HS-5 (cell line): ENCODE data around the gene SLCO2B1.

Experiments used
- DNase-seq: peaks from one replicate; pipeline ENCODE4 v3.0.0-alpha.2; 2012; ENCODE audit warnings: low read depth

SLCO2B1 gene

DNA sequence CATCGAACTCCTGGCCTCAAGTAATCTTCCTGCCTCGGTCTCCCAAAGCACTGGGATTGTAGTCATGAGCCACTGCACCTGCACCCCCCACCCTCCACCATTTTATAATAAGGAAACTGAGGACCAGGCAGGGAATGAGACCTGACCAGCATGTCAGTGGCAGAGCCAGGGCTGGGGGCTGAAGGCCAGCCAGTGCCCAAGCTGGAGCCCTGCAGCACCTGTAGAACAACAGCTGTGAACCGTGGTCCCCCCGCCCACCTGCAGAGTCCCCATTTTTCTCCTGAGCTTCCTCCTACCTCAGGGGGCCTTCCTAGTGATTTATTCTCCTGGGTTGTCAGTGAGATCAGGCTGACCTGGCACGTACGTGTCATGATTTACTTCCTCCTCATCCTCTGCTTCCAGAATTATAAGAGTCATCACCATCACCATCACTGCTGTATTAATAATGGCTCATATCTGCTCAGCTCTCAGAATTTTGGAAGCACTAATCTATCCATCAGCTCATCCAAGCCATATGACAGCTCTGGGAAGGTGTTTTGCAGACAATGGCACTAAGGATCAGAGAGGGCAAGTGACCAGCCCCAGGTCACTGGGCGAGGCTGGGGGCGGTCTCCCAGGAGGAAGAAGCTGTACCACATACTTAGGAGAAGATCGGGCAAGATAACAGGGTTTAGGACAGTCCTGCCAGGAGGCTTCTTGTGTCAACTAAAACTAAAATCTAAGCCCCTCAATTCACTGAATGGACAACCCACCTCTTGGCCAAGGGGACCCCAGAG, 5.5 kb upstream of the SLCO2B1 start:
- no peak for DNase-seq

DNA sequence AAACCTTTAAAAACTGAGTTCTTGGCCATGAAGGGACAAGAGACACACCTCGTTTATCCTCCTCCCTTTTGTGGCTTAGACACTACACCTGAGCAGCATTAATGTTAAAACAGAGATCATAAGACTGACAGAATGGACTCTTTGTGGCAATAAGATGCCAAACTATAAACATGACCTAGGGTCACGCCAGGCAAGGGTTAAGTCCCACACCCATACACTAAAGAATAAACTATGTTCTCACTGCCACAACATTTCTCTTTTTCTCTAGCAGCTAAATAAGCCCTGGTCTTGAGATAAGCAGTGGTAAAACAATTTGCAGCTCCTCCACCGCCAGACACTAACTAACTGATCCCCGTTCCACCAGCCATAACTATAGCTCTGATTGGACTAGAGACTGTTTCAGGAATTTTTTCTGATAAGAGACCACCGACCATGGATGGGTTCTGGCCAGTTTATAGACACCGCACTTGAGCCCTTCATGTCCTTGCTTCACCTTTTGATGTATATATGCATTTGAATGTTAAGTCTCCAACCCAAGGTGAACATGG, 4.9 kb upstream of the SLCO2B1 start:
- DNase-seq = no peak

DNA sequence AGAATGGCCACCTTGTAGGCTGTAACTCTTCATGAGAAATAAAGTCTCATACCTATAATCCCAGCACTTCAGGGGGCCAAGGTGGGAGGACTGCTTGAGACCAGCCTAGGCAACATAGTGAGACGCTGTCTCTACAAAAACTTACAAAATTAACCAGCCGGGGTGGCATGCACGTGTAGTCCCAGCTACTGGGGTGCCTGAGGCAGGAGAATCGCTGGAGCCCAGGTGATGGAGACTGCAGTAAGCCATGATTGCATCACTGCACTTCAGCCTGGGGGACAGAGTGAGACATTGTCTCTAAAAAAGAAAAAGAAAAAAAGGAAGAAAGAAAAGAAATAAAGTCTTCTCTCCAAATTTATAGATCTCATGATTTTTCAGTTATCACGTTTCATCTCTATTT, 4.2 kb upstream of the SLCO2B1 start:
- DNase-seq = no peak

DNA sequence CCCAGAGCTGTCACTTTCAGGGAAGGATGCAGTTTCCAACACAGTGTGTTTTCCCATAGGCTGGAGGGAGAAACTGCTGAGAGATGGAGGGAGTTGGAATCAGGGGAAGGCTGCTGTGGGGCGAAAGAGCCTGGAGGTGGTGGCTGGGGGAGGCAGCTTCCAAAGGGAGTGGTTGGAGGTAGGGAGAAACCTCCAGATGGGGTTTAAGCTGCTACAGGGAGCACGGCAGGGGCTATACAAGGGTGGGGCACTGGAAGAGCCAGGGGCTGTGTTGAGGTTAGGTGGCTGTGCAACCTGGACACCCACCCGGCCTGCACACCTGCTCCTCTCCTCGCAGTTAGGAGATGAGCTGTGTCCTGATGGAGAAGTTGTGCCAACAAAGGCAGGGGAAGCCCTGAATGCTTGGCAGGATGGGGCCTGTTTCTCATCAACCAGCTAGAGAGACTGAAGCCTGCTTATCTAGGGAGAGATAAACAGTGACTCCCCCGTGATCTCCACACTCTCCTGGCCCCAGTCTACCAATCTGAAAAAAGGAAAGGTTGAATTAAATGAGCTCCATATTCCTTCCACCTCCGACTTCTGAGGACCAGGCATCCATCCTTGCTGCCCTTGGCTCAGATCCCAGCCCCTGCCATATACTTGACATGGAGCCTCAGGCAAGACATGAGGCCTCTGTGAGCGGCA, 3.6 kb upstream of the SLCO2B1 start:
- DNase-seq = no peak

DNA sequence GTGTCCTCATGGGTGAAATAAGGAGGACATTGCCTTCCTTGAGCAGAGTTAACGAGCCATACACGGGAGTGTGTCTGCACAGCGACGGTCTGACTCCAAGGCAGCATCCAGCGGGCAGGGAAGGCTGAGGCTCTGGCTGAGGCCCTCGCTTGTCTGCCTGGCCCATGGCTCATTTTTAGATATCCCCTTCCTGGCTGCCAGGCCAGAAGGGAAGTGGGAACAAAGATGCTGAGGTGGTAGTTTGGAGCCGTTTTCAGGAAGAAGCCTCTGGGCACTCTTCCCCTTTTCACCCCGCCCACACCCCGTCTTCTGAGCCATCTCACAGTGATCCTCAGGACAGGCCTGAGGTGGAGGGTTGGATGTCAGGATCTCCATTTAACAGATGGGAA, 3.0 kb upstream of the SLCO2B1 start:
- DNase-seq = no peak

DNA sequence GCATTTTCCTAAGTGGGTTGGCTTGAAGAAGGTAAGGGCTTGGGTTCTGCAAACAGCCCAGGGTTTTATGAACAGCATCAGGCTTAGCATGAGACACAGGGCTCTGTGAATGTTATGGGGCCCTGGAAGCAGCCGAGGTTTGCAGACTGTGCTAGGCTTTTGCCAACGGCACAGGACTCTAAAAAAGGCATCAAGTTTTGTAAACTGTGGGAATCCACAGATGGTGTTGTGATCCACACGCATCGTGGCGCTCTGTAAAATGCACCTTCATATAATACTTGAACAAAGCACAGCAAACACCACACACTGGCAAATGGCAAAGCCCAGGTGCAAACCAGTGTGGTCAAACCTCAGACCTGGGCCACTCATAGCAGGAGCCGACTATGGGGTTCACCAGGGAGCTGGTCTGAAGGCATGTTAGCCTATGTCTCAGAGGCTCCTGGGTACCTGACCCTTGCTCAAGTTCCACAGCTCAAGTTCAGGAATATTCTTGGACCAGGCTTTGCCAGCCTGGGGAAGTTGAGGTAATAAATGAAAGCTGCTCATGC, 2.4 kb upstream of the SLCO2B1 start:
- DNase-seq = no peak

DNA sequence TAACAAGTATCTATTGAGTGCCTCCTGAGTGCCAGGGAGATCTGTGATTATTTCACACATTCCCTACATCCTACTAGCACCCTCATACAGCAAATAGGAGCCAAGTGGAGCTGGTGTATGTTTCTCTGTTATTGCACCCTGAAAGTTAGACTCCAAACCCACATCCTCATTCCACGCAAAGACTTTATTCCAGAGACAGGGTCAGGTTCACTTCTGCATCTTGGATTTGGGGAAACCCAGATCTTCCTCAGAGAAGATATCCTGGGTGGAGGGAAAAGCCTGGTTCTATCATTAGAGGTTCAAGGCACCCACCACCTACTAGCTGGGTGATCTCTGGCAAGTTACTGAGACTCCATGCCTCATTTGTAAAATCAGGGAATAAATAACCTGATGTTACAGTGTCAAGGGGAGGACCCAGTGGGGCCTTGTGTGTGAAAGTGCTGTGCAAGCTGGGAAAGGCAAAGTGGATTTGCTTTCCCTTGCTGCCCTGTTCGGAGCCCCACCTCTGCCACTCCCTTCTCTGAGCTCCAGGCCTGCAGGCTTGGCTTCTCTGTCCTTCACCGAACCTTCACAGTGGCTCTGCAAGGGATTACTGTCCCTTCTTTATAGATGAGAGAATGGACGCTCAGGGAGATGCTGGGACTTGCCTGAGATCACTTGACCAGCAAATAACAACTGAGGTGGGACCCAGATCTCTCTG, 991 bp upstream of the SLCO2B1 start:
- no peak for DNase-seq

DNA sequence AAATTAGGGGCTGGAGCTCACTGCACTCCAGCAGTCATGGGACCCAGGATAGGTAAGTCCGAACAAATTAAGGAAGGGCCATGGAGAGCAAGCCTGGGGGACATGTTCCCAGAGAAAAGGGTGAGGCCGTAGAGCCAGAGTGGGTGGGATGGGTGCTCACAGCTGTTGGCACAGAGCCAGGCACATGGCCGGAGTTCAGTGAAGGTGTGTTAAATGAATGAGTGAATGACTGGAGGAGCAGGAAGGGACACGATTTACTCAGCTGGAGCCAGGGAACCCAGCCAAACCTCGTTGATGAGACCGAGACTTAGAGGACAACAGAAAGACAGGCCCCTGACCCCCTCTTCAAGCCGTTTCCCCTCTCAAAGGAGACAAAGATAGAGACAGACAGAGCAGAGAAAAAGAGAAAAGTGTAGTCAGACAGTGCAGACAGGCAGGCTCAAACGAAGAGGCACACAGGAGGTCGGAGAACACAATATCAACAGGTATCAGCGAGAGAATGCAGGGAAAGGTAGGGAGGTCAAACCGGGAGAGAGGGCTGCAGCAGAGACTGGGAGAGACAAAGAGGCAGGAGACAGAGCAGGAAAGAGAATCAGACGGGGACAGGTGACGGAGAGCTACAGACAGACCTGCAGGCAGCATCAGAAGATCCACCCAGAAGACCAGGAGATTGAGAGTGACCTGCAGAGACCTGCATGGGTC, 590 bp downstream of the SLCO2B1 start:
- no peak for DNase-seq

DNA sequence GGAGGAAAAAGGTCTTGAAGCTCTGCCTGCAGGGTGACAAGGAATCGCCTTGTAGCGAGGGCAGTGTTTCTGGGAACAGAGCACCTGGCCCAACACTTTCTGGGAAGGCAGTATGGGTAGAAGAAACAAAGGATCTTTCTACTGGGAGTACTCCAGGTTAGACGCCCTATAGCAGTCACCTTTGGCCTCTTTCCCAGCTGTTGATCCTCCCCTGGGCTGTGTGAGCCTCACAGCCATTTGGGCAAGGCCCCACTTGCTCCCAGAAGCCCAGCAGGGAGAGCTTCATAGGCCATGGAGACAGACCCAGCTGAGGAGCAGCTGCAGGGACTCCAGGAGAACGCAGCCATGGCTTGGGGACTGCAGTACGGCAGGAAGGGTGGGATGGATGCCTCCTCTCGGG, 1.2 kb downstream of the SLCO2B1 start:
- DNase-seq = no peak

DNA sequence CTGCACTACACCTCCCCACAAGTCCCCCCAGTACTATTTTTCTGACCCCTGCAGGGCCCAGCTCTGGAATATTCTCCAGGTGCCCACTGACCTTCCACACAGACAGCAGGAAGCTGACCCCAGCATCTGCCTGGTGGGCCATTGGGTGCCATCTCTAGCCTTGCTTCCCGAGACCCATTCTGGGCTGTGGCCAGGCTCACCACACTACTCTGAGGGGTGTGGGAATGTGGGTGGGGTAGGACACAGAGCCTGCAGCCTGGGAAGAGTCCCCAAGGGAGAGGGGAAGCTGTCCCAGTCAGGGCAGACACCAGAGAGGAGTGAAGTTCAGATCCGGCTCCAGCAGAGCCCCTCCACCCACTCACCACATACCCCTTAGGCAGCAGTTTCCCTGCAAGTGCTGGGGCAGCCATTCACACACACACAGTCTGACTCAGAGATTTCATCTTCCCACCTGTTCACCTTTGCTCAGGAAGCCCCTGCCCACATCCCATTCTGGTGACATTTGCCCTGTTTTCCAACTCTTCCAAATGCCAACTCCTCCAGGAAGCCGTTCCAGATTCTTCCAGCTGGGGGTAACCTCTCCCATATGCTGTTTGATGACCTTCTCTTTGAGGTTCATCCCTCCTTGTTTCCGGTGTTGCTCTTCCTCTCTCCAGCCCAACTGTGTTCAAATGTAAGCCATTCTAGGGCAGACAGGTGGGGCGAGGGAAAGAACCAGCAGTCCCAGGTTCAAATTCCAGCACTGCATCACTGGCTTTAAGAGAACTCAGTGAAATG, 1.9 kb downstream of the SLCO2B1 start:
- DNase-seq = no peak

DNA sequence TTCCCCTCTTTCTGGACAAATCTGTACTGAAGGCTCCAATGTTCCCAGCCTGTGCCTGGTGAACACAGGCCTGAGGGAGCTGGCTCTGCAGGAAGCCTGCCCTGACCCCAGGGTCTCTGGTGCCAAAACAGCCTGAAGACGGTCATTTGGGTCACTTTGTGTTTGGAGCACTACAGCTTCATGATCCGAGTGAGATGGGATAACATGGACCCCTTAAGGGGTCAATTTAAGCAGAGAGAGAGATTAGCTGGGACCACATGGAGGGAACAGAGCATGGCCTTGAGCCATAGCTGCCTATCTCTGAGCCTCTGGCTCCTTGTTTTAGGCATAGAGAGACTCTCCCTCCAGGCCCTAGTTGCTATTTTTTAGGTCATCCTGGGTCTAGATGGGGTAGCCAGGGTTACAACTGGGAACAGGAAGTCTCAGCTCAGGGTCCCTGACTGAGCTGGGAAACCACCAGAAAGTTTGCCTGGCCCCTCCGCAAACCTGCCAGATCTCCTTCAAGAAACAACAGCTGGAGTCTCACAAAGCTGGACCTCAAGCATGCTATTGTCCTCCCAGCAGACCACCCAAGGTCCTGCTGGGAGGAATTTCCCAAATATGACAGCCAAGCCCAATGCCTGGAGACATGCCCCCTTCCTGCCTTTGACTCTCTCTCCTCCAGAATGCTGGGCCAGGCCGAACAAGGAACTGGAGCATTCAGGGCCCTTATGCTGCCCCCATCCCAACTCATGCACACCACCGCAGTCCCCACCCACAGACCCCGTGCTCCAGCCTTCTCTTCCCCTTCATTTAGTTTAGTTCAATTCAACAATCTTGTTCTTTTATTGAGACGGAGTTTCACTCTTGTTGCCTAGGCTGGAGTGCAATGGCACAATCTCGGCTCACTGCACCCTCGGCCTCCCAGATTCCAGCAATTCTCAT, 4.0 kb downstream of the SLCO2B1 start:
- no peak for DNase-seq

DNA sequence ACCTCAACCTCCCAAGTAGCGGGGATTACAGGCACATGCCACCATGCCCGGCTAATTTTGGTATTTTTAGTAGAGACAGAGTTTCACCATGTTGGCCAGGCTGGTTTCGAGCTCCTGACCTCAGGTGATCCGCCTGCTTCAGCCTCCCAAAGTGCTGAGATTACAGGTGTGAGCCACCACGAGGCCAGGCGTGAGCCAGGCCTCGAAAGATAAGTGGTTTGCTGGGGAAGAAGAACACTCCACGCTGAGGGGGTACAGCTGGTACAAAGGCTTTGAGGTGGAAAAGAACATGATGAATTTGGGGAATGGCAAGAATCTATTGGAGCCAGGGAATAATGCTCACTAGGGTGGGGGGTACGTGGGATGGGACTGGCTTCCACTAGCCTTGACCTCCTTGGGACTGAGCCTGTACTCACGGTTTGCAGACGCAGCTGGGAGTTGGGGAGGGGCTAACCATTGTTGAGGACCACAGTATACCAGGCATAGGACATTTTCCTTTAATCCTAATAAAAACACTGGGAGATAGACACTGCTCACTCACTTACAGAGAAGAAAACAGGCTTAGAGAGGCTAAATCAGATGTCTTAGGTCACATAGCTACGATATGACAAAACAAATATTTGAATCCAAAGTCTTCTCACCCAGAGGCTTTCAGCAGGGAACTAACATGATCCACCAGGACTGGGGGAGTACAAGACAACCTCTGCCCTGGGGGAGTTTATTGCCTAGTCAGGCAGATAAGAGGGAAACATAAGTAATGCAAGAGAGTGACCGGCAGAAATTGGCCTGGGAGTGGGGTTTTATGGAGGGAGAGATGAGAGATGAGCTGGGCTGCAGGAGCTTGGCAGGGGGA, 4.9 kb downstream of the SLCO2B1 start:
- no peak for DNase-seq

DNA sequence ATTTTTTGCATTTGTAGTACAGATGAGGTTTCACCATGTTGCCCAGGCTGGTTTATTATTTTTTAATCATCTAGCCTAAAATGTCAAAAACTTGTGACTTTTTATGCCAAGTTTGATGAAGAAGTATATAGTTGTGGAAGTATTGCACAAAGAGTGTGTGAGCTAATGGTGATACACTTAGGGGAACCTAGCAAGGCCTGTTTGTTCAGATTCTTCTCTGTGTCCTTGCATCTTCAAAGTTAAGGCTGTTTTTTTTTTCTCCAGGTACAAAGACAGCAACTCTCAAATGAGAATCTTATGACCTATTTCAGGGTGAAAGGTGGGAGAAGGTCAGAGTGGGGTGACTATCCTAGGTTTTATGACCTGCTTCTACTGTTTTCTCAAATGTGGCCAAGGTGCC, 7.3 kb downstream of the SLCO2B1 start:
- DNase-seq = no peak

DNA sequence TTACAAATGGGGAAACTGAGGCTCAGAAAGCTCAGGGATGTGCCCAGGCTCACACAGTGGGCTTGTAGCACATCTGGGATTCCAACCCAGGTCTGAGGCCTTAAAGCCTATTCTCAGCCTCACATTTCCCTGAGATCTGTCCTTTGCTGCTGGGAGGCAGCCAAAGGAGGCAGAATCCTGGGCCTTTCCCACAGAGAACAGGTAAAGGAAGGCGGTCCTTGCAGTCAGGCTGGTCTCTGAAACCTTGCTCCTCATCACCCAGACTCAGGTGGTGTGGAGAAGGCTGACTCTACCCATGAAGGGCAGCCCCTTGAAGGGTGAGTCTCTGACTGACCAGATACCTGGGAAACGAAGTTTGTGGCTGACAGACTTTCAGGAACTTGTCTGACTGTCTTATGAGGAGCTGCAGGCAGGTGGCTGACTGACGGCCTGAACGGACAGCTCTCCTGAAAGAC, 7.8 kb downstream of the SLCO2B1 start:
- no peak for DNase-seq

DNA sequence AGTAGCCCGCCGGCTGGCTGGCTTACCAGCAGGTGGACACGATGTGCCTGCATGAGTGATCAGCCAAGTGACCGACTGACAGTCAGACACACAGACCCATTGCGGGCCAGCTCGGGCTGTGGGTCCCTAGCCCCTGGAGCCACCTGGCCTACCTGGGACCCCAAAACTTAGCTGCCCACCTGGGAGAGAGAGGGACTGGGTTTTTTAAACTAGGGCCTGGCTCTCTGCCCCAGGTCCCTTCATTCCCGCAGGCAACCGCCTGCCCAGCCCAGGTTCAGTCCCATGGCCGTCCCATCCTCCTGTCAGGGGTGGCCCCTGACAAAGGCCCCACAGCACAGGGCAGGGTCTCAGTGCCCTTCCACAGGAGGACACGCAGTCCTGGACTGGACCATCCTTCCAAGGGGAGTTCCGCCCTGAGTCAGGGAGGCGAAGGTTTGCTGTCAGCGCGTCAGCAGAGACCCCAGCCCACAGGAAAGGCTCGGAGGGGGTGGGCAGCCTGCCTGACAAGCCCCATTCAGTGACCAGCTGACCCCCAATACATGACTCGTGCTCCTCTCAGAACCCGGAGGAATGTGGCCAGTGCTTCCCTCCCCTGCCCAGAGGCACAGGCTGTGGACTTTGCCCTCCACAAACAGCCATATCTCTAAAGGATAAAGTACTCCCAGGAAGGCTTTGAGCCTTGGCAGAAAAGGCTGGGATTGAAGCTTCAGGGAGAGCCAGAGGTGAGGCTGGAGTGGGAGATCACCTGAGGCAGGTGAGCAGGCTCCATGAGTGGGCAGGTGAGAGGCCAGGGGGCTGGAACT, 8.4 kb downstream of the SLCO2B1 start:
- no peak for DNase-seq

DNA sequence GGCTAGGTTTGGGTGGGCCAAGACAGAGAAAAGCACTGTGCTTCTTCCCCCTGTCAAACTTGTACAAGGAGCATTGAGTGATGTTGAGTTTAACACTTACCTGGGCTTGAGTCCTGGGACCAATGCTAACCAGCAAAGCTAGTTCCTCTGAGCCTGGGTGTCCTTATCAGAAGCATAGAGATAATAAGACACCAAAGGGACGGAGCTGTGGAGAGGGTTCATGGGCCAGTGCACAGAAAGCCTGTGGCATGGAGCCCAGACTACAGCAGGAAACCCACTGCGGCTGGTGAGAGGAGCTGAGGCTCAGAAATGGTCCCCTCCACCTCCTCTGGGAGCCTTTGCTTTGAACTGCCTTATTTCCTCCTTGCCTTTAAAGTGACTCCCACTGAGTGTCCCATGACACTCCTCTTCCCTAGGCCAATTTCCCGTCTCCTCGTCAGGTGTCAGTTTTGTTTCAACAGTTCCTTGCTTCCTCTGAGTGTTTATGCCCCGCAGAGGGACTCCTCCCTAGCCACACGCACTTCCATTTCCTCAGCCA, 9.4 kb downstream of the SLCO2B1 start:
- no peak for DNase-seq

DNA sequence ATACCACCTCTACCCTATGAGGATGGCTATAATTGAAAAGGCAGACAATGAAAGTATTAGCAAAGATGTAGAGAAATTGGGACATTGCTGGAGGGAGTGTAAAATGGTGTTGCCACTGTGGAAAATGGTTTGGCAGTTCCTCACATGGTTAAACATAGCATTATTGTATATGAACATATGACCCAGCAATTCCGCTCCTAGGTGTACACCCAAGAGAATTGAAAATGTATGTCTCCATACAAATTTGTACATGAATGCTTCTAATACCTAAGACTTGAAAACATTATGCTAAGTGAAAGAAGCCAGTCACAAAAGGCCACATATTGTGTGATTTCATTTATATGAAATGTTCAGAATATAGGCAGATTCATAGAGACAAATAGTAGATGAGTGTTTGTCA, 10.0 kb downstream of the SLCO2B1 start:
- DNase-seq = no peak

DNA sequence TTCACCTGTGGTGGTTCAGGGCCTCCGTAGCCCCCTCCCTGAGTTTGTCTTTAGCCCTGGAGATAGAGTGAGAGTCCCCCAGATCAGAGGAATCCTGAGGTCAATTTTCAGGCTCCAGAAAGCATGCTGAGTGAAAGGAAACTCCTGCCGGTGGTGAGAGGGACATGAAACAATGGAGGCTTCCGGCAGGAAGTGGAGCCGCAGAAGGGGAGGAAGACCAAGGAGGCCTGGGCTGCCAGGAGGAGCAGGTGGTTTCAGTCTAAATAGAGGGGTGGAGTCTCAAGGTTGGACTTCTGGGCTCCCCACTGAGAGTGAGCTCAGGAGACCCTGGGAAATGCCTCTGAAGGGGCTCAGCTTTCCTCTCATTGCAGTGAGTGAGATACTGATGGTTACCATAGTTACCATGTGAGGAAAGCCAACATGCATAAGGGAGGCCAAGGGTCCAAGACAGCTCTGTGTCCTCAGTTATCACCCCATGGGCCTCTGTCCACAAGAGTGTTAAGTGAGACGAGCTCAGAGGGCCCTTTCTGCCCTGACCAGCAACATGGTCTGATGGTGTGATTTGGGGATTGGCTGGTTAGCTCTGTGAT, 10.7 kb downstream of the SLCO2B1 start:
- DNase-seq = no peak
